HG03575 (cell line): ENCODE results near the gene OLFML2B.

Experiments
- ATAC-seq: cut with Tn5 transposase; IDR thresholded peaks from one replicate; pipeline ENCODE4 v1.9.1; 2021; ENCODE audit not compliant: unreplicated experiment, insufficient number of reproducible peaks, low FRiP score; ENCODE audit errors: extremely low read depth

The OLFML2B gene

GRCh38 chr1:161955606-161956005 lies 68.1 kb downstream of the OLFML2B start:
- ATAC-seq, result no peak

- no peak for ATAC-seq
These were observed 69.2 kb downstream of the OLFML2B start for GRCh38 chr1:161954466-161954865.

- no peak for ATAC-seq
These were observed 69.6 kb downstream of the OLFML2B start for GRCh38 chr1:161954050-161954449.

- ATAC-seq, result no peak
These were observed 70.3 kb downstream of the OLFML2B start for GRCh38 chr1:161953256-161953920.

GRCh38 chr1:161952607-161953172 lies 71.0 kb downstream of the OLFML2B start:
- ATAC-seq, result no peak

GRCh38 chr1:161951646-161952045 lies 72.0 kb downstream of the OLFML2B start:
- ATAC-seq, result no peak

GRCh38 chr1:161950377-161950776 lies 73.3 kb downstream of the OLFML2B start:
- no peak for ATAC-seq

GRCh38 chr1:161949548-161949947 lies 74.1 kb downstream of the OLFML2B start:
- no peak for ATAC-seq

GRCh38 chr1:161948435-161948834 lies 75.2 kb downstream of the OLFML2B start:
- no peak for ATAC-seq

- no peak for ATAC-seq
These were observed 77.3 kb downstream of the OLFML2B start for GRCh38 chr1:161946071-161946987.

- ATAC-seq, result no peak
These were observed 78.2 kb downstream of the OLFML2B start for GRCh38 chr1:161945306-161946060.

- ATAC-seq, result no peak
These were observed 79.3 kb downstream of the OLFML2B start for GRCh38 chr1:161944381-161944780.

GRCh38 chr1:161943737-161944136 lies 79.9 kb downstream of the OLFML2B start:
- no peak for ATAC-seq

GRCh38 chr1:161941726-161942436 lies 81.8 kb downstream of the OLFML2B start:
- ATAC-seq, result no peak

- ATAC-seq, result no peak
These were observed 82.6 kb downstream of the OLFML2B start for GRCh38 chr1:161940866-161941591.

- no peak for ATAC-seq
These were observed 86.9 kb downstream of the OLFML2B start for GRCh38 chr1:161936786-161937185.

- ATAC-seq, result no peak
These were observed 88.4 kb downstream of the OLFML2B start for GRCh38 chr1:161935264-161935663.
